Bronchial epithelial cell (primary cell): ENCODE data around the gene HIVEP3. TPM values are rescaled to one million over a fixed set of nuclear protein-coding genes. Genes with fewer than 3 reads are reported as not detected.

Source experiments
- DNase-seq: peaks from one replicate; pipeline ENCODE4 v3.0.0-alpha.2; 2010; ENCODE audit warnings: low read depth
- FAIRE-seq: peaks from 2 replicates; lab custom pipeline; 2011; peaks lifted over from hg19 to GRCh38; lab: Jason Lieb, UNC
- H3K27me3 ChIP-seq: 2 replicates; pipeline ENCODE4 v1.5.1; 2011; ENCODE audit warnings: low read length; ENCODE audit not compliant: control insufficient read depth, insufficient read depth
- H3K36me3 ChIP-seq: 2 replicates; pipeline ENCODE4 v1.5.1; 2011; ENCODE audit warnings: low read length; ENCODE audit not compliant: control insufficient read depth, insufficient read depth
- H3K4me3 ChIP-seq: 2 replicates; pipeline ENCODE4 v1.5.1; 2011; ENCODE audit warnings: mild to moderate bottlenecking, low read depth, low read length, control low read depth
- CTCF ChIP-seq: IDR thresholded peaks from 2 replicates; pipeline ENCODE4 v1.5.1; 2011; ENCODE audit warnings: mild to moderate bottlenecking, moderate library complexity, low read length, control low read depth, inconsistent platforms; ENCODE audit not compliant: insufficient read depth, severe bottlenecking
- total RNA-seq: library from RNA; depleted of rRNA; stranded (reverse); fragments of >200 nt; gene quantifications from 2 replicates; pipeline ENCODE4 v1.2.1, GENCODE V29; 2014

The HIVEP3 gene
- total RNA-seq, 1 donor from 2014 or later, result under 0.01 TPM

GRCh38 chr1:41504114-41505035 lies 414.3 kb downstream of the HIVEP3 start:
- DNase-seq, result peak; percentile 94
- Histone ChIP-seq H3K36me3 (no peaks in the 10 kb centered on the region), H3K4me3 (no peak overlapping the region), H3K27me3 (no peaks in the 10 kb centered on the region)
- TF ChIP-seq CTCF, result no peak
- FAIRE-seq, result peak; percentile 97

GRCh38 chr1:41503538-41504113 lies 415.1 kb downstream of the HIVEP3 start:
- Histone ChIP-seq H3K36me3 (no peaks in the 10 kb centered on the region), H3K27me3 (no peaks in the 10 kb centered on the region), H3K4me3 (no peak overlapping the region)
- DNase-seq (no peak), FAIRE-seq (no peak)
- no peak for TF ChIP-seq CTCF

GRCh38 chr1:41502912-41503311 lies 415.8 kb downstream of the HIVEP3 start:
- Histone ChIP-seq H3K4me3 (no peak overlapping the region), H3K36me3 (no peaks in the 10 kb centered on the region), H3K27me3 (no peaks in the 10 kb centered on the region)
- no peak for DNase-seq
- no peak for TF ChIP-seq CTCF
- FAIRE-seq, result no peak

GRCh38 chr1:41501581-41501980 lies 417.1 kb downstream of the HIVEP3 start:
- H3K36me3 ChIP-seq, result no peaks in the 10 kb centered on the region
- FAIRE-seq, result no peak
- no peaks in the 10 kb centered on the region for H3K27me3 ChIP-seq
- TF ChIP-seq CTCF, result no peak
- peak; percentile 87 for DNase-seq
- no peak overlapping the region for H3K4me3 ChIP-seq

DNA sequence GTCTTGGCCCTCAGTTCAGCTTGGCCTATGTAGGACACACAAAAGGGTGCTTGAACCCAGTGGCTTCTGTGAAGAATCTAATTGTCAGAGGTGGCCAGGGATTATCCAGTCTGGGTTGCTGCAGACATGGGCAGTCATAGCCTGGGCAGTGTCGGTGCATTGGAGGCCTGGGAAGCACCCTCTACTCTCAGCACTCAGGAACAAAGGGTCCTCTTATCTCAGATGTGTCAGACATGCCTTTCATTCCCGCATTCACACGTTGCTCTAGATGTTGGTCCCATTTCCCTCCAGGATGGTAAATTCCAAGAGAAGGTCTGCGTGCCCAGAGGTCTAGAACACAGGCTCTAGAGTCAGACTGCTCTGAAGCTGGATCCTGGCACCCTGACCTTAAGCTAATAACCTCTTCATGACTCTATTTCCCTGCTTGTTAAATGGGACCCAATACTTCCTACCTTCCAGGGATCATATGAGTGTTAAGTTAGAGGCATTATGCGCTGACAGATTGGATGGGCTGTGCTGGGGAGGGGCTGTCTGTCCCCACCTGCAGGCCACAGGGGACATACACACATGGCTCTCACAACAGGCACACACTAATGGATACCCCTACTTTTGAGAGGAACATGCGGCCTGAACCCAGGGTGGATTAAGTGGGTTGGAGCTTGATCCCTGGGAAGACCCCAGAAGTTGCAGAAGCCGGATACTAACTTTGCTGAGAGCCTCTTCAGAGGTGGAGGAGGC lies 417.8 kb downstream of the HIVEP3 start:
- FAIRE-seq, result peak; percentile 43
- Histone ChIP-seq H3K27me3 (no peaks in the 10 kb centered on the region), H3K36me3 (no peaks in the 10 kb centered on the region), H3K4me3 (no peak overlapping the region)
- peak; percentile 51 for DNase-seq
- no peak for TF ChIP-seq CTCF
